Epithelial cell of esophagus (primary cell): ENCODE results near the gene USE1.

ENCODE experiments used
- DNase-seq: peaks from one replicate; pipeline ENCODE4 v3.0.0; 2010; ENCODE audit warnings: low read depth
- H3K4me3 ChIP-seq: 2 replicates; pipeline ENCODE4 v1.5.1; 2011; ENCODE audit warnings: mild to moderate bottlenecking, low read length, control low read depth
- TF ChIP-seq, protein P1 (sequence below): IDR thresholded peaks from 2 replicates; pipeline ENCODE4 v1.5.1; 2011; ENCODE audit warnings: low read depth, mild to moderate bottlenecking, low read length, control low read depth, inconsistent platforms; ENCODE audit not compliant: insufficient read depth; ENCODE audit errors: missing control alignments

Gene USE1

GRCh38 chr19:17248011-17248776, 33.0 kb downstream of the USE1 start:
- no peak overlapping the region for H3K4me3 ChIP-seq
- TF ChIP-seq, protein P1, sequence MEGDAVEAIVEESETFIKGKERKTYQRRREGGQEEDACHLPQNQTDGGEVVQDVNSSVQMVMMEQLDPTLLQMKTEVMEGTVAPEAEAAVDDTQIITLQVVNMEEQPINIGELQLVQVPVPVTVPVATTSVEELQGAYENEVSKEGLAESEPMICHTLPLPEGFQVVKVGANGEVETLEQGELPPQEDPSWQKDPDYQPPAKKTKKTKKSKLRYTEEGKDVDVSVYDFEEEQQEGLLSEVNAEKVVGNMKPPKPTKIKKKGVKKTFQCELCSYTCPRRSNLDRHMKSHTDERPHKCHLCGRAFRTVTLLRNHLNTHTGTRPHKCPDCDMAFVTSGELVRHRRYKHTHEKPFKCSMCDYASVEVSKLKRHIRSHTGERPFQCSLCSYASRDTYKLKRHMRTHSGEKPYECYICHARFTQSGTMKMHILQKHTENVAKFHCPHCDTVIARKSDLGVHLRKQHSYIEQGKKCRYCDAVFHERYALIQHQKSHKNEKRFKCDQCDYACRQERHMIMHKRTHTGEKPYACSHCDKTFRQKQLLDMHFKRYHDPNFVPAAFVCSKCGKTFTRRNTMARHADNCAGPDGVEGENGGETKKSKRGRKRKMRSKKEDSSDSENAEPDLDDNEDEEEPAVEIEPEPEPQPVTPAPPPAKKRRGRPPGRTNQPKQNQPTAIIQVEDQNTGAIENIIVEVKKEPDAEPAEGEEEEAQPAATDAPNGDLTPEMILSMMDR = no peak

DNA sequence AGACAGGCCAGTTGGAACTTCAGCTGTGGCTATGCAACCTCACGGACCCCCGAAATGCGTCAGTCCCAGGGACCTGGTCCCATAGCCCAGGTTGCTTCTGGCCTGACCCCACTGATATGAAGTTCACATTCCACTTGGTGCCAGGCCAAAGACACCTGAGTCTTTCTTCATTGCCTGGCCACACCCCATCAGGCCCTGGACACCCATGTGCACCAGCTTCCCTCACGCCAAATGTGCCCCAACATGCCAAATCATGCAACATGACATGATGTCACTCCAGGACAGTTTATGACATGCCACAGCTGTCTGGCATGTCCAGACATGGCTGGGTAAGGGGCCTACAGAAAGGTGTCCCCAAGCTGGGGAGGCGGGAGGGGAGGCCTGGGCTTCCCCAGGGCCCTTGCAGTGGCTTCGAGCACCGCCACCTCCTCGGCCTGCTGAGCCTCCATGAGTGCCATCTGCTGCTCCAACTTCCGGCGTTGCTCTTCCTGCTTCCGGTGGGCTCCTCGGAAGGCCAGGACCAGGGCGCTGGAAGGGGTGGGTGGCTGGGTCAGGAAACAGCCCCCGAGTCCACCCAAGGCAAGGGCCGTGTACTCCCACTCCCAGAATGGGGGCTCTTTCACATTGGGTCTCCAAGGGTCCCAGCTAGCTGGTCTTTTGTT, 34.9 kb downstream of the USE1 start:
- TF ChIP-seq, protein P1 = no peak
- no peak overlapping the region for H3K4me3 ChIP-seq
- DNase-seq = peak; percentile 82

More at GRCh38 chr19:17248011-17248776, 33.0 kb downstream of the USE1 start:
- peak; percentile 68 for DNase-seq

DNA sequence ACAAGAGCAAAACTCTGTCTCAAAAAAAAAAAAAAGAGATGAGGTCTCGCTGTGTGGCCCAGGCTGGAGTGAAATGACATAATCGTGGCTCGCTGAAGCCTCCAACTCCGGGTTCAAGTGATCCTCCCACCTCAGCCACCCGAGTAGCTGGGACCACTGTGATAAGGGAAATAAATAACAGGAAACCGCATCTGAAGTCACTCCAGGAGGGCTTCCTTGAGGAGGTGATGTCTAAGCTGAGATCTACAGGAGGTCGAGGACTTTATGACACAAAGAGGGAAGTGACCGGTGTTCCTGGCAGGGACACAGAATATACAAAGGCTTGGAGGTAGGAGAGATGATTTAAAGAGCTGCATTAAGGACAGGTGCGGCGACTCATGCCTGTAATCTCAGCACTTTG, 39.5 kb downstream of the USE1 start:
- TF ChIP-seq, protein P1 = no peak
- DNase-seq = no peak
- no peak overlapping the region for H3K4me3 ChIP-seq

- H3K4me3 ChIP-seq = no peak overlapping the region
- DNase-seq = peak; percentile 61
- TF ChIP-seq, protein P1 = no peak
Measured at GRCh38 chr19:17255150-17255621, 40.0 kb downstream of the USE1 start.

DNA sequence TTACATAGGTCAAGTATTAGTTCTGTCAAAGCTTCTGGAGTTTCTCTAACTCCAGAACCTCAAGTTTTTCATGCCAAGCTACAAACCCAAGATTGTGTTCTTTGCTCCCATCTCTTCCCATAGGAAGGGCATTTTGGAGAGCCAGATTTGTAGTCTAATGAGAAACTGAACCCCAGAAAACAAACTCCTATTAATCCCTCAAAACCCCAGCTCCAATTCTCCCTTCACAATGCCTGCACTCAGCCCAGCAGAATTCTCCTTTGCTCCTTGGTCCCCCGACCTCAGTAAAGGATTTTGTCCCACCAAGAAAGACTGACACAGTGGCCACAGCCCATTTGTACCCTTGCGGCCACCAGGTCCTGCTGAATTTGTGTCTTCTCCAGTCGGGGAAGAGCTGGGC, 41.0 kb downstream of the USE1 start:
- no peak for DNase-seq
- no peak overlapping the region for H3K4me3 ChIP-seq
- TF ChIP-seq, protein P1 = no peak

GRCh38 chr19:17259118-17259780, 44.1 kb downstream of the USE1 start:
- H3K4me3 ChIP-seq = no peak overlapping the region
- TF ChIP-seq, protein P1 = no peak
- peak; percentile 33 for DNase-seq
